ENCODE measurements around the gene NBPF19.
A peak's percentile ranks its signal among the peaks of the same experiment; 100 is the strongest.
"Not testable (repeated sequence)": the region's sequence is repeated elsewhere in the genome, so short reads cannot be mapped to it uniquely, and the experiment has no call there.

NBPF19 gene

GRCh38 chr1:149474745-149475144 lies at the start of gene NBPF19:
NBPF19 (plus strand) TSS chr1:149475045; CDS start chr1:149475933, 888 bp downstream.
- not testable (repeated sequence) for H3K36me3 ChIP-seq (ENCODE audit: insufficient read depth, low read length); H3K9me3 ChIP-seq (ENCODE audit: low read depth, low read length); H3K9ac ChIP-seq (ENCODE audit: insufficient read length); H3K4me3 ChIP-seq; DNase-seq (ENCODE audit: low read depth, low spot score); H3K27ac ChIP-seq

GRCh38 chr1:149428317-149428716 lies 46.5 kb upstream of the NBPF19 start:
- DNase-seq (ENCODE audit: low read depth, low spot score); H3K9ac ChIP-seq (ENCODE audit: insufficient read length); H3K9me3 ChIP-seq (ENCODE audit: low read depth, low read length); H3K27ac ChIP-seq; H3K36me3 ChIP-seq (ENCODE audit: insufficient read depth, low read length); H3K4me3 ChIP-seq: not testable (repeated sequence)

- H3K4me3 ChIP-seq = peak overlapping the region; percentile 43
- DNase-seq (ENCODE audit: low read depth, low spot score) = peak; percentile 48
- H3K27ac ChIP-seq = peak overlapping the region; percentile 91
- H3K9me3 ChIP-seq (ENCODE audit: low read depth, low read length); H3K36me3 ChIP-seq (ENCODE audit: insufficient read depth, low read length); H3K9ac ChIP-seq (ENCODE audit: insufficient read length): not testable (repeated sequence)
Measured at GRCh38 chr1:149445451-149445850, 29.4 kb upstream of the NBPF19 start.

GRCh38 chr1:149452196-149452595 lies 22.6 kb upstream of the NBPF19 start:
- H3K9ac ChIP-seq (ENCODE audit: insufficient read length); H3K36me3 ChIP-seq (ENCODE audit: insufficient read depth, low read length); H3K4me3 ChIP-seq; H3K27ac ChIP-seq; DNase-seq (ENCODE audit: low read depth, low spot score); H3K9me3 ChIP-seq (ENCODE audit: low read depth, low read length): not testable (repeated sequence)

- H3K4me3 ChIP-seq; H3K27ac ChIP-seq; H3K9me3 ChIP-seq (ENCODE audit: low read depth, low read length); DNase-seq (ENCODE audit: low read depth, low spot score); H3K36me3 ChIP-seq (ENCODE audit: insufficient read depth, low read length); H3K9ac ChIP-seq (ENCODE audit: insufficient read length): not testable (repeated sequence)
Measured at GRCh38 chr1:149452652-149453051, 22.2 kb upstream of the NBPF19 start.

- not testable (repeated sequence) for H3K9me3 ChIP-seq (ENCODE audit: low read depth, low read length); H3K4me3 ChIP-seq; DNase-seq (ENCODE audit: low read depth, low spot score); H3K27ac ChIP-seq; H3K36me3 ChIP-seq (ENCODE audit: insufficient read depth, low read length); H3K9ac ChIP-seq (ENCODE audit: insufficient read length)
Measured at GRCh38 chr1:149558350-149558825, 83.5 kb downstream of the NBPF19 start.

- not testable (repeated sequence) for H3K4me3 ChIP-seq; H3K27ac ChIP-seq; H3K9ac ChIP-seq (ENCODE audit: insufficient read length); H3K36me3 ChIP-seq (ENCODE audit: insufficient read depth, low read length); DNase-seq (ENCODE audit: low read depth, low spot score); H3K9me3 ChIP-seq (ENCODE audit: low read depth, low read length)
Measured at GRCh38 chr1:149561806-149562205, 87.0 kb downstream of the NBPF19 start.

- H3K9ac ChIP-seq (ENCODE audit: insufficient read length); H3K4me3 ChIP-seq; DNase-seq (ENCODE audit: low read depth, low spot score); H3K27ac ChIP-seq; H3K36me3 ChIP-seq (ENCODE audit: insufficient read depth, low read length); H3K9me3 ChIP-seq (ENCODE audit: low read depth, low read length): not testable (repeated sequence)
Measured at GRCh38 chr1:149565485-149565884, 90.6 kb downstream of the NBPF19 start.

GRCh38 chr1:149572763-149573162 lies 97.9 kb downstream of the NBPF19 start:
- not testable (repeated sequence) for H3K4me3 ChIP-seq; DNase-seq (ENCODE audit: low read depth, low spot score); H3K27ac ChIP-seq; H3K9ac ChIP-seq (ENCODE audit: insufficient read length); H3K9me3 ChIP-seq (ENCODE audit: low read depth, low read length); H3K36me3 ChIP-seq (ENCODE audit: insufficient read depth, low read length)

- not testable (repeated sequence) for H3K4me3 ChIP-seq
Measured at GRCh38 chr1:149585592-149585991, 110.7 kb downstream of the NBPF19 start.

More at GRCh38 chr1:149585592-149585991, 110.7 kb downstream of the NBPF19 start:
- not testable (repeated sequence) for H3K9me3 ChIP-seq (ENCODE audit: low read depth, low read length); H3K27ac ChIP-seq; H3K36me3 ChIP-seq (ENCODE audit: insufficient read depth, low read length); H3K9ac ChIP-seq (ENCODE audit: insufficient read length); DNase-seq (ENCODE audit: low read depth, low spot score)

Measured in SK-N-MC (cell line).